Measurements from ENCODE around the gene A1CF.
"Not testable (repeated sequence)": the region's sequence is repeated elsewhere in the genome, so short reads cannot be mapped to it uniquely, and the experiment has no call there.

The A1CF gene, protein sequence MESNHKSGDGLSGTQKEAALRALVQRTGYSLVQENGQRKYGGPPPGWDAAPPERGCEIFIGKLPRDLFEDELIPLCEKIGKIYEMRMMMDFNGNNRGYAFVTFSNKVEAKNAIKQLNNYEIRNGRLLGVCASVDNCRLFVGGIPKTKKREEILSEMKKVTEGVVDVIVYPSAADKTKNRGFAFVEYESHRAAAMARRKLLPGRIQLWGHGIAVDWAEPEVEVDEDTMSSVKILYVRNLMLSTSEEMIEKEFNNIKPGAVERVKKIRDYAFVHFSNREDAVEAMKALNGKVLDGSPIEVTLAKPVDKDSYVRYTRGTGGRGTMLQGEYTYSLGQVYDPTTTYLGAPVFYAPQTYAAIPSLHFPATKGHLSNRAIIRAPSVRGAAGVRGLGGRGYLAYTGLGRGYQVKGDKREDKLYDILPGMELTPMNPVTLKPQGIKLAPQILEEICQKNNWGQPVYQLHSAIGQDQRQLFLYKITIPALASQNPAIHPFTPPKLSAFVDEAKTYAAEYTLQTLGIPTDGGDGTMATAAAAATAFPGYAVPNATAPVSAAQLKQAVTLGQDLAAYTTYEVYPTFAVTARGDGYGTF

DNA sequence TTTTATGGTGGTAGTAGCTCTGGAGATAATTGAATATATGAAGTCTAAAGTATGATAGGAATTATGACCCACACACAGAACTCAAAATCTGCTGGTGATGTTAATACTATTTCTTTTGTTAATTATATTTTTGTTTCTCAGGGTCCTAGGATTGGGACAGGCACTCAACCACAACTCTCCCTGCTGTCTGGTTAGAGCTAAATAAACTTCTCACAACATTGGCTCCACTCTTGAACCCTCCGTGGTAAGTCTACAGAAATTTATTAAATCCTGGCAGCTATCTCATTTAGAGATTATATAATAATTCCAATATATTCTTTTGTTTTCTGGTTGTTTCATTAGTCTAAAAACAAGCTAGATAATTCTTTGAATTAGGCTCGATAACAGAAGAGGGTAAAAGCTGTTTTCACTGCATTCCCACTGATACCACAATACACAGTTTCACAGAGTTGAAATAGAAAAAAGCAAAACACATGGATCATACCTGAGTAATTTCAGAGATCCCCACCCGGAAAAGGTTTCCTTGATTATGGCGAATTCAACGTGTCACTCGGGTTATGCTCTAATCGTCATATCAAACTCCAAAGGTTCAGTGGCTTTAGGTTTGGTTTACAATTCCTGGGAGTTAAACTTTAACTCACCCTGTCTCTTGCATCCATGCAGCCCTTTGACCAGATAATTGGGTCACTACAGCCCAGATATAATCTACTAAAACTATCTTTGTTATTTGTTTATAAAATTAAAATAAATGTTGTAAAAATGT is at the start of gene A1CF:
Gene A1CF (minus strand): TSS at position 531 of the 763 bp plus-strand sequence. CDS start 25,687 bp downstream, outside the sequence.
- no peak for DNase-seq

DNA sequence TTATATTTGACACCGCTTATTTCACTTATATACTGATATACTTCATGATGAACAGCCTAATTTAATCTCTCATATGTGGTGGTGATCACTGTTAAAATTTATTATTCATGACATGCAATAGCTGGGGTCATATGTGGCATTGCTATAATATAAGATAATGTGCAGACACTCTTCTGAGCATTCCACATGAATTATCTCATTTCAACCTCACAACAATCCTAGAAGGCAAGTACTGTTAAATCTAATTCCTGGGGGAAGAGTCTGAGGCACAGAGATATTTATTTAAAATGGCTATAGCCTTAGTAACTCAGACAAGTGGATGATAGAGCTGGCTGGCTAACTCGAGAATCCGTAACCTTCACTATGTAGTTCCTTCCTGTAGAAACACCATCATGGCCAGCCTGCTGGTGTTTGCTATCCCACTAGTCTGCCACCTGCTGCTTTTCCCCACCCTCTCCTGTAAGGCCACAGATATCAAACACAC is 46.6 kb upstream of the A1CF start:
- no peak for DNase-seq

DNA sequence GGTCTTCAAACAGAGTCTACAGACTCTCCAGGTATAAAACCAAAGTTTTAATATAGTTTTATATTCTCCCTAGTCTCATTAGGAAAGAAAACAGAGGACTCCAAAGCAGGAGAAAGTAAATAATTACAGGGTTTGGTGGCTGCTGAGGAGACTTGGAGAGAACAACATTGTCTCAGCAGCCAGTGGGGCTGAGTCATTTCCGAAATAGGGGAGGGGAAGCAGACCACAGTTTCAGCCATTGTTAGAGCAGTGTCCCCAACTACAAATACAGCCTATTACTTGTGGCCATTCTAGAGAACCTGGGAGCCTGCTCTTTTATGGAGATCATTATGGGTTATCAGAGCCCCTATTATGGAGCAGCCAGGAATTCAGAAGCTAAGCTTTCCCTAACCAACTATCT is 44.2 kb upstream of the A1CF start:
- DNase-seq = no peak

DNA sequence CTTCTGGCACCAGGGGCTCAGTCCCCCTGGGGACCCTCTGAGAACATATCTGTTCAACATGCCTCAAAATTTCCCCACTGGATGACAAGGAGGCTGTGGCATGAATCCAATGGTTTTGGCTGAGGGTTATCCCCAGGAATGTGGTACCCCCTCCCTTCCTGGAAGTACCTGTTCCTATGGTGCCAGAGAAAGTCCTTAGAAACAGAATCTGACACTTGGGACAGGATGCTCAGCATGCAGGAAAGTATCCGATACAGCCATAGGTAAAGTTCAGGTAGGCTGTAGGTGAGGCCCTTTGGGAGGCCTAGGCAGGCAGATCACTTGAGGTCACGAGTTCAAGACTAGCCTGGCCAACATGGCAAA is 42.7 kb upstream of the A1CF start:
- no peak for DNase-seq

DNA sequence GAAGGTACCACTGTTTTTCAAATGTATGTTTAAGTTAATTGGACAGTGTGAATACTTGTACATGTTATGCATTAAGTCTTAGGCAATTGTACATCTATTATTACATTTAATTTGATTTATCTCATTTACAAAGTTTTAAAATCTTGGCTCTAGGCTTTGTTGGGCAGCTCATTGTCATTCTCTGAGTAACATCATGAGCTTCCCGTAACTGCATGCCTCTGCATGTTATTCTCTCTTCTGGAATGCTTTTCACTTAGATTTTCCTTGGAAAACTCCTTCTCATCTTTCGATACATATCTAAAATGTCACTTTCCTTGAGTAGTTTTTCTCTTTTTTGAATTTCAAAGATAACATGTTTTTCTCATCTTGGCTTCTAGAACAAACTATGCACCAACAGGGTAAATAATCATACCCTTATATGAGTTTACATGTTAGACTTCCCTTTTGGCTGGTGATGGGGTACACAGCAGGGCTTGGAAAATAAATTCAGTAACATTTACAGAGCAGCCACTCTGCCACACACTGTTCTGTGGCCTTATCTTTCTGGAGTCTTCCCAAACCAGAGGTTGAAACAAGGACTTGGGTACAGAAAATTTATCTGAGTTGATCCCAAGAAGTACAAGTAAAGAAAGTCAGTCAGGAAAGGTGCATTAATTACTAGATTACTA is 42.2 kb upstream of the A1CF start:
- DNase-seq = no peak

DNA sequence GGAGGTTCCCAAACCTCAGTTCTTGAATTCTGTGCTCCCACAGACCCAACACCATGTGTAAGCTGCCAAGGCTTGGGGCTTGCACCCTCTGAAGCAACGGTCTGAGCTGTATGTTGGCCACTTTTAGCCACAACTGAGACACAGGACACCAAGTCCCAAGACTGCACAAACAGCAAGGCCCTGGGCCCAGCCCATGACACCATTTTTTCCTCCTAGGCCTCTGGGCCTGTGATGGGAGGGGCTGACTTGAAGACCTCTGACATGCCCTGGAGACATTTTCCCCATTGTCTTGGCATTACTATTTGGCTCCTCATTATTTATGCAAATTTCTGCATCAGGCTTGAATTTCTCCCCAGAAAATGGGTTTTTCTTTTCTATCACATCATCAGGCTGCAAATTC is 38.0 kb upstream of the A1CF start:
- DNase-seq = not testable (repeated sequence)

DNA sequence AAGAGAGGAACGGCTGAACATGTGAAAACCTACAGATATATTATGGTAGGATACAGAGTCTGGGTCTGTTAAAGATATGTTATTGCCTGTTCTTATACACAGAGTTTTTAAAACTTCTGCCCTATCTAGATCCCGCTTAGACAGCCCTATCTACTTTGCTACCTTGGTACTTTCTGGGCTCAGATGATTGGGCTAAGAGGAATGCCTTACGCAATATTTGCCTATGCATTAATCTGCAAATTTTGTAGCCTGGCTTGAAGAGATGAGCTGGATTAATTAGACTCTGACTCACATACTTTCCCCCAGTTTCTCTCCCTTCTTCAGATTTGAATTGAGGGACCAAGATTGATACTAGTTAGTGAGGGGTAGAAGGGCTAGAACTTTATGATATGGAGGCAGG is 33.6 kb upstream of the A1CF start:
- DNase-seq = no peak

DNA sequence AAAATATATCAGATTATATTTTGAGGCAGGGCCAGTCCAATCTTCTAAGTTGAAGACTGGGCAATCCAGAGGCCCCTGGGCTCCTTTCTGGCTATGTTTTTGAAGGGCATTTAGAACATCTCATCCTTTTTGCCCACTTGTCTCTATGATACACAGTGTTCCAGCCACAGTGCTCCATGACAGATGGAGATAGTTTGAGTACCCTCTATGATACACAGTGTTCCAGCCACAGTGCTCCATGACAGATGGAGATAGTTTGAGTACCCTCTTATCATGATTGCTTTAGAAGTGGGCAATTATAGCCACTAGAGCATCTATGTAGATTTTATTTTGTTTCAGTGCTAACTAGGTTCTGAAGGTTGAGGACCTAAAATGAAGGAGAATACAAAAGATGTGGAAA is 33.1 kb upstream of the A1CF start:
- DNase-seq = no peak

DNA sequence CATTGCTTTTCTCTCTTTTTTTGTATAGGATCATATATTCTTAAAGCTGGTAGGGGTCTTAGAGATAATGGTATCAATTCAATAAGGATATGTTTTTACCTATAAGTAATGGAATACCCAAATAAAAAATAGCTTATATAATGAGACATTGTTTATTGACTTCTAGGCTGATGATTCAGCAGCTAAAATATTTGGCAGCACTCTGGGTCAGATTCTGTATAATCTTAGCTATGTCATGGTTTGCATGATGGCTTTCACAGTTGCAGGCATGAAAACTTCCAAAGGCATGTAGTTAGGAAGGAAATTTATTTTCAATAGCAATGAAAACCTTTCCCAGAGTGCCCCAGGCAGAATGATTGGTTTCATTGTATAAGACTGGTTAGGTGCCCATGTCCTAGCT is 32.1 kb upstream of the A1CF start:
- no peak for DNase-seq

DNA sequence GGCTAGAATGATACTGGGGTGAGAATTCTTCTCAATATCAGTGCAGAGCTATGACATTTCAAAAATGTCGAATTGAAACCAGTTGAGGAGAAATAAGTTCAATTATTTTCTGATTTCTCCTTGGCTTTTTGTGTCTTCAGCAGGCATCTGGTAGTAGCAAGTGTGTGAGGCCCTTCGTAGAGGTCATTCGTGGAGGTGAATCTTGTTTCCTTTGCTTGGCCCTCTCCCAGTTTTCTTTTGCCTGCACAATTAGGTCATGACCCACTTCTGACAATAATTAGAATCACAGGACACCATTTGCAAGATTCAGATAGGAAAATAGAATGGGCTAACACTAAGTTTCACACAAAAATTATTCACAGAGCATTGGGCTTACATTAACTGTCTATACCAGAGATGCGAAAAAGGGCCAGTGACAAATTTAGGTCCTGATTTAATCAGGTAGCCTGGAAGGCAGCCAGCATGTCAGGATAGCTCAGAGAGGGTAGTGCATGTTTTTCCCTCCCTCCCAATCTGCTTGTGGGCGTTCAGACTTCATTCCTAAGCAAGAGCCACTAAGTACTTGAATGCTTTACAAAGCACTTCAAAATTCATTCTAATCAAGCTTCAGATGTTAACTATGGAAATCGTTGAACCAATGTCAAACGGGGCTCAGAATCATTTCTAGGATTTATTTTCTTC is 24.0 kb upstream of the A1CF start:
- no peak for DNase-seq

DNA sequence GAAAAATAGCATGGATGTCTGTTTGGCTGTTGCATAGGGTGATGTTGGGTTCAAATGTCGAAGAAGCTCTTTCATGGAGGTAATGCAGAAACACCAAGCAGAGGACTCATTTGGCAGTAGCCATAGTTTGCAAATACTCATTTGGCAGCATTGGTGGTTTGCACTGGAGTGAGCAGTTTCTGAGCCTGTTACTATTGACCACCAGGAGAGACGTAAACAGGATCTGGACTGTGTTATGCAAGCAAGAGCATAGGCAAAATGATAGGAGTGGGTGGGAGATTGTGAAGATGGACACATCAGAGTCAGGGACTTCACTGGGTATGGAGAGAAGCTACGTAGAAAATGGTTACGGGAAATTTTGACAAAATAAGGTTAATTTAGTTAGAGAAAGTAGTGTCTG is 22.9 kb upstream of the A1CF start:
- DNase-seq = no peak

DNA sequence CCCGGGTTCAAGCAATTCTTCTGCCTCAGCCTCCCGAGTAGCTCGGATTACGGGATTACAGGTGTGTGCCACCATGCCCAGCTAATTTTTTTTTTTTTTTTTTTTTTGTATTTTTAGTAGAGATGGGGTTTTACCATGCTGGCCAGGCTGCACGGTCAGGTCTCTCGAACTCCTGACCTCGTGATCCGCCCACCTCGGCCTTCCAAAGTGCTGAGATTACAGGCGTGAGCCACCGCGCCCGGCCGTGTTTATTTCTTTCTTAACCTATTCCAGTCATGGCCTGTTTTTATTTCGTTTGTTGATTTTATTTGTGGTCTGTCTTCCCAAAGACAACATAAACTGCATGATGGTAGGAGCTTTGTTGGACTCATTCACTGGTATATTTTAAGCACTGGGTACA is 20.4 kb upstream of the A1CF start:
- not testable (repeated sequence) for DNase-seq

DNA sequence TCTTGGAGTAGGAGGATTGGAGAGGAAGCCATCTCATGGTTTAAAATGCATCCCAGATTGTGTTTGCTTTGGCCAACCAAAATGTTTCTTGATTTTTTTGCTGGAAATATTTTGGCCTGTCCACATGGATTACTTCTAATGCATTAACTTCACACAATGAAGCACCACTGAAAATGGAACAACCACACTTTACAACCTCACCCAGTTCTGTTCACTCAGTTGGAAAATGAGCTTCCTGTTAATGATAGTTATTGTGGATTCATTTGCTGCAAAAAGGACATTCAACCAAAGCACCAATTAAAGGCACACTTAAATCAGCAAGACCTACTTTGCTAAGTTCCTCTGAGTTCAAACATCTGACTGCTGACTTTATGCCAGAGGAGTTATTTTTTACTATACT is 11.3 kb upstream of the A1CF start:
- DNase-seq = no peak

DNA sequence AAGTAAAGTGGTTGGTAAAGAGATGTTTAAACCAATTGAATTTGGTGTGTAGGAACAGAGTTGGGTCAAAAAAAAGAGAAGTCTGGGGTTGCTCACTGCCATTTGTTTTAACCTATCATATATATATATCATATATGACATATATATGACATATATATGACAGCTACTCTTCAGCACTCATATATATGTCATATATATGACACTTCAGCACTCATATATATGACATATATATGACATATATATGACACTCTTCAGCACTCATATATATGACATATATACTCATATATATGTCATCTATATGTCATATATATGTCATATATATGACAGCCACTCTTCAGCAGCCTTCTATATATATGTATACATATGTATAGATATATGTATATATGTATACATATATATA is 8.9 kb upstream of the A1CF start:
- no peak for DNase-seq

DNA sequence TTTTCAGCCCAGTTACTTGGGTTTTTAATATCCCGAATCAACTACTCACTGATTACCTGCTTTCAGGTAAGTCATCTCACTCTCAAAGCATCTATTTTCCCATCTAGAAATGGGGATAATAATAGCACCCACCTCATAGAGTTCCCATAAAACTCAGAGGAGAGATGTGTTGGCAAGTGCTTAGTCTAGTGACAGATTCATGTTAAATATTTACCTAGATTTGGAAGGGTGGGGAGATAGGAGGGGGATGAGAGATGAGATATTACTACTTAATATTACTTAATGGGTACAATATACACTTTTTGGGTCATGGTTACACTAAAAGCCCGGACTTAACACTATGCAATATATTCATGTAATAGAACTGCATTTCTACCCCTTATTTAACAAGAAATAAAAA is 7.0 kb upstream of the A1CF start:
- no peak for DNase-seq

DNA sequence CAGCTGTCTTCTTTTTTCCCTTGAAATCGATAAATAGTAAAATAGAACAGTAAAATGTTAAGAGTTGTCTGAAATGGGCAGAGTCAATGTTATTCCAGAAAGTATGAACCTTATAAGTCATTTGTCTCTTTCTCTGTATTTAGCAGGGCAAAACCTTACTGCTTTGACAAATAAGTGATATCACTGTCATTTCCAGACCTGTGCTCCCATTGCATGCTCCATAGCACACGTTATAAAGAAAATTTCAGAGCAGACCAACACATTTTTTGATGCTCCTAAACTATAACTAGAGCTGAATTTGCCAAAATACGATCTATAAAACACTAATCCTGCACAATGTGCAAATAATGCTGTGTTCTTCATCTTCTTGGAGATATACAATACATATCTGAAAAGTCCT is 1.1 kb downstream of the A1CF start:
- no peak for DNase-seq

DNA sequence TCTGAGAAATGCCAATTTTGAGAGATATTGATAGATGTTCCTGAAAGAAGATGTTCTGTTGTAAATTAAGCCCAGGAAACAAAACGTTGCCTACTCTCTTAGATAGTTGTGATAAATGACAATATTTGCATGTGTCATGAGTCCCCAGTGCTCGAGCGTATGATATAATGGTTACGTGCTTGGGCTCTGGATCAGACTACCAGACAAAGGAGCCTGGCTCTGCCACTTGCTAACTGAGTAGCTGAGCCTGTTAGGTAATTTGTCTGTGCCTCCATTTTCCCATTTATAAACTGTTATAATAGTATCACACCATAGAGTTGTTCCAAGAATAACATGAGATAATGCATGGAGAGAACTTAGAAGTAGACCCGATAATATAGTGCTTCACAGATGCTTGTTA is 1.8 kb downstream of the A1CF start:
- DNase-seq = no peak

DNA sequence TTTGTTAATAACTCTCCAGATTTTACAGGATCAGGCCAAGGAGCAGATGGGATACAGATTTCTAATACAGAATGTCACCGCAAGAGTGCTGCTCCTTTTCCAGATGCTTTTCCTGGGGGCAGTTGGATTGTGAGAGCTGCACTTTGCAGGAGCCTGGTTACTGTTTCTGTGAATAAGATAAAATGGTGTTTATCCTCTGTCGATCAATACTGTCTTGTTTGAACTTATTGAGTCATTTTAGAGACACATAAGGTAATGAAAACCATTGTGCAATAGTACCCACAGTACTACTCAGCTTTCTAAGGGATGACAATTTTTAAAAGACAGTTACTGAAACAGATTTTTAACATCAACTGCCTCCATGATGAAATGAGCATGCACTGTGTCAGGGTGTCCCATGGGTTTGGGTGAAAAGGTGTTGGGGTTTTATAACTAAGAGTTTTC is 2.9 kb downstream of the A1CF start:
- DNase-seq = no peak

DNA sequence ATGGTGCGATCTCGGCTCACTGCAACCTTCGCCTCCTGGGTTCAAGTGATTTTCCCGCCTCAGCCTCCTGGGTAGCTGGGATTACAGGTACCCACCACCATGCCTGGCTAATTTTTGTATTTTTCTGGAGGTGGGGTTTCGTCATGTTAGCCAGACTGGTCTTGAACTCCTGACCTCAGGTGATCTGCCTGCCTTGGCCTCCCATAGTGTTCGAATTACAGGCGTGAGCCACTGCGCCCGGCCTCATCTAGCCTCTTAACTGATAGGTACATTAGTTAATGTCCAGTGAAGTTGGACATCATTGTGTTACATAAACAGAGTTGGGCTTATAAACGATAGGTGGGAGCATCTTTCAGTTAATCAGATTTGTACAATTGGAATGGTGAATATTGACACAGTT is 4.4 kb downstream of the A1CF start:
- DNase-seq = not testable (repeated sequence)

DNA sequence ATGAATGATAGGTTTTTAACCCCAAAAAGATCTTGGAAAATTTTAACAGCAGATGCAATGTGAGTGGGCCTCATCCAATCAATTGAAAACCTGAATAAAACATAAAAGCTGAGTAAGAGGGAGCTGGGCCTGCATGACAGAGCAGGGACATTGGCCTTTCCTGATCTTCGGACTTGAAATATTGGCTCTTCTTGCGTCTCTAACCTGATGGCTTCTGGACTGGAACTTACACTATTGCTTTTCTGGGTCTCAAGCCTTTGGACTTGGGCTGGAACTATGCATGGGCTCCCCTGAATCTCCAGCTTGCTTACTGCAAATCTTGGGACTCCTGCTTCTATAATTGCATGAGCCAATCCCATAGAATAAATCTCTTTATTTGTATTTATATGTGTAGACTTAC is 9.0 kb downstream of the A1CF start:
- DNase-seq = no peak

DNA sequence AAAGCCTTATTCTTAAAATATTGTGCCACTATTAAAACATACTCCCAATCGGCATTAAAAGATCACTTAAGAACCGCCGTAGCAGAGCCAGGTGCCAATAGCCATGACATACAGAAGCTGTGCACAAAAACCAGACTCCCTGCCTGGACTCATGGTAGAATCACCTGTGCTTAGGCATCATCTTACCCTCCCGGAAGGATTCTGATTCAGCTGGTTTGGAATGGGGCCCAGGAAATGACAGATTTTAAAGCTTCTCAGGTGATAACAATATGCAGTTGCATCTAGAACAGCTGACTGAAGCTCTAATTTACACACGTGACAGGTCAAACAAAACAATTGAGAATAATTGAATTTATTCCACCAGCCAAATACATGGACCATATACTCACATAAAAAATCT is 10.7 kb downstream of the A1CF start:
- no peak for DNase-seq

DNA sequence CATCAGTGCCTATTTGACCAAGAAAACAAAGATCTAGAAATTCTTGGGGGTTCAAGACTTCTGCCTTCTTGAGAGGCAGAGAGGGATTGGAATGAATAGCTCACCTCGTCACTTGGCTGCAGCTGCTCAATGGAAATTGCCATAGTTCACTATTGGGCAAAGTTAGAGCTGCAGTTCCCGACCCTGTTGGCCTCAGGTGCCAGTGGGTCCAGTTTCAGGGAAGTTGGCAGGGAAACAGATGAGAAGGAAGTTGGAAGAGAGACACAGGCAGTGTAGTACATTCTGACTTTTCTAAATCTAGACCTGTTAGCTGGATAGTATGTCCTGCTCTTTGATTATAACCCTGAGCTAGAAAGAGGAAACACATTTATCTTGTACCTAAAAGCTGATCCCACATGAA is 19.1 kb downstream of the A1CF start:
- no peak for DNase-seq

DNA sequence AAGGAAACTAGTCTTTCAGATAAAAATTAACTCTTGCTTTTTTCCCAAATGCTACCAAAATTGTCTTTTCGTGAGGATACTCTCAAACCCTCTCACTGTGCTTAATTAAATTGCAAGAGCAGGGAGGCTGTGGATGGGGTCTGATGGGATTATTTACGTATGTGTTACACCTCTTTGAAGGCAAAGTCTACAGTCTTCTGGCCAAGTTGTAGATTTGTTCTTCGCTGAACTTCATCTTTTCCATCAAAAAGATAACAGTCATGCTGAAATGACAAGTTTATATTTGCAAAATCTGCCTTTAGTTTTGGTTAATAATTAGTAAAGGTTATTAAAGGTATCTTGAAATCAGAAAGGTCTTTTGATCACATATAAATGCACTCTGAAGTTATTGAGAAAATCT is 22.7 kb downstream of the A1CF start:
- no peak for DNase-seq
